ENCODE results near the gene PKHD1. TPM values are rescaled to one million over a fixed set of nuclear protein-coding genes. Genes with fewer than 3 reads are reported as not detected.

PKHD1 gene
- total RNA-seq, 6 experiments from 2014 or later = 1.2 to 3.0 (median 2.3) TPM

- no peak overlapping the region for H3K4me3 ChIP-seq
- WGBS (ENCODE audit: insufficient coverage, low coverage, low lambda C conversion rate, missing lambda C conversion rate) = 63% methylated on average over 4 of the region's 4 CpGs
- no peaks in the 10 kb centered on the region for H3K27me3 ChIP-seq
- H3K9me3 ChIP-seq = no peaks in the 10 kb centered on the region
- H3K36me3 ChIP-seq = no peaks in the 10 kb centered on the region
- no peak overlapping the region for H3K27ac ChIP-seq
- TF ChIP-seq POLR2A (IDR thresholded peaks at IDR 0.05) = no peak
- no peak for TF ChIP-seq CTCF (IDR thresholded peaks at IDR 0.05)
- no peak for DNase-seq
- ATAC-seq = no peak
- intact Hi-C loops (cut with DNase I) = no loop called here
- H3K4me1 ChIP-seq = peaks cover 0 to 23% (median 0%) of the 10 kb centered on the region in 4 donors
These were observed 10.6 kb downstream of the PKHD1 start for GRCh38 chr6:52076791-52077179.

GRCh38 chr6:52074716-52075115 is 12.7 kb downstream of the PKHD1 start:
- H3K9me3 ChIP-seq = no peaks in the 10 kb centered on the region
- no peak overlapping the region for H3K27ac ChIP-seq
- no peak overlapping the region for H3K4me3 ChIP-seq
- intact Hi-C loops (cut with DNase I) = no loop called here
- TF ChIP-seq POLR2A (IDR thresholded peaks at IDR 0.05) = no peak
- TF ChIP-seq CTCF (IDR thresholded peaks at IDR 0.05) = no peak
- no peaks in the 10 kb centered on the region for H3K27me3 ChIP-seq
- WGBS (ENCODE audit: insufficient coverage, low coverage, low lambda C conversion rate, missing lambda C conversion rate) = 95% methylated on average over 3 of the region's 5 CpGs
- no peak for DNase-seq
- peaks cover 0 to 23% (median 0%) of the 10 kb centered on the region in 4 donors for H3K4me1 ChIP-seq
- no peak for ATAC-seq
- no peaks in the 10 kb centered on the region for H3K36me3 ChIP-seq

GRCh38 chr6:52074155-52074554 is 13.3 kb downstream of the PKHD1 start:
- Histone ChIP-seq H3K4me1 (peaks cover 0 to 23% (median 0%) of the 10 kb centered on the region in 4 donors), H3K4me3 (no peak overlapping the region), H3K9me3 (no peaks in the 10 kb centered on the region), H3K27me3 (no peaks in the 10 kb centered on the region), H3K36me3 (no peaks in the 10 kb centered on the region), H3K27ac (no peak overlapping the region)
- TF ChIP-seq POLR2A (IDR thresholded peaks at IDR 0.05) = no peak
- intact Hi-C loops (cut with DNase I) = no loop called here
- WGBS (ENCODE audit: insufficient coverage, low coverage, low lambda C conversion rate, missing lambda C conversion rate) = 31% methylated on average over 2 of the region's 2 CpGs
- ATAC-seq = peak in 1 of 4 donors; percentile 43
- DNase-seq = no peak

- Histone ChIP-seq H3K36me3 (no peaks in the 10 kb centered on the region), H3K4me3 (no peak overlapping the region), H3K4me1 (peaks cover 0 to 4% (median 0%) of the 10 kb centered on the region in 4 donors), H3K9me3 (no peaks in the 10 kb centered on the region), H3K27ac (no peak overlapping the region), H3K27me3 (no peaks in the 10 kb centered on the region)
- intact Hi-C loops (cut with DNase I) = no loop called here
- TF ChIP-seq CTCF (IDR thresholded peaks at IDR 0.05) (no peak), POLR2A (IDR thresholded peaks at IDR 0.05) (no peak)
- no peak for DNase-seq
- peak in 1 of 4 donors; percentile 40 for ATAC-seq
These were observed 21.8 kb downstream of the PKHD1 start for GRCh38 chr6:52065621-52066020.

- no peaks in the 10 kb centered on the region for H3K27me3 ChIP-seq
- H3K4me1 ChIP-seq = peaks cover 0 to 4% (median 0%) of the 10 kb centered on the region in 4 donors
- ATAC-seq (peak; percentile 97 to 100 (median 99)), DNase-seq (peak in 2 of 3 donors; percentile 38 to 59)
- intact Hi-C loops (cut with DNase I) = no loop called here
- 14% methylated on average over 5 of the region's 5 CpGs for WGBS (ENCODE audit: insufficient coverage, low coverage, low lambda C conversion rate, missing lambda C conversion rate)
- H3K36me3 ChIP-seq = no peaks in the 10 kb centered on the region
- no peak overlapping the region for H3K27ac ChIP-seq
- H3K4me3 ChIP-seq = peak overlapping the region in 1 of 3 donors; percentile 19
- TF ChIP-seq POLR2A (IDR thresholded peaks at IDR 0.05) (no peak), CTCF (IDR thresholded peaks at IDR 0.05) (peak; percentile 62 to 73 (median 70))
- H3K9me3 ChIP-seq = no peaks in the 10 kb centered on the region
These were observed 23.6 kb downstream of the PKHD1 start for GRCh38 chr6:52063584-52064344.
